Neuronal stem cell (in vitro differentiated cells): Measurements from ENCODE around the gene CD3D.

Source experiments
- DNase-seq: peaks from one replicate; pipeline ENCODE4 v3.0.0-alpha.2; 2013; ENCODE audit warnings: low spot score
- H2AFZ ChIP-seq: one replicate; pipeline ENCODE4 v1.6.1; 2013; ENCODE audit warnings: mild to moderate bottlenecking, low read length, inconsistent platforms
- H2AK5ac ChIP-seq: 2 replicates; pipeline ENCODE4 v1.6.1; 2013; ENCODE audit warnings: low read depth, mild to moderate bottlenecking, inconsistent platforms, low read length, moderate library complexity, mixed read lengths
- H2BK120ac ChIP-seq: 2 replicates; pipeline ENCODE4 v1.6.1; 2013; ENCODE audit warnings: low read depth, mild to moderate bottlenecking, inconsistent platforms, low read length, moderate library complexity, mixed read lengths
- H2BK12ac ChIP-seq: one replicate; pipeline ENCODE4 v1.6.1; 2013; ENCODE audit warnings: low read length, inconsistent platforms
- H2BK15ac ChIP-seq: 2 replicates; pipeline ENCODE4 v1.6.1; 2013; ENCODE audit warnings: mild to moderate bottlenecking, low read length, inconsistent platforms, mixed read lengths
- H2BK5ac ChIP-seq: one replicate; pipeline ENCODE4 v1.6.1; 2013; ENCODE audit warnings: inconsistent platforms, mild to moderate bottlenecking, low read length, moderate library complexity
- H3K14ac ChIP-seq: one replicate; pipeline ENCODE4 v1.6.1; 2013; ENCODE audit warnings: low read length, inconsistent platforms
- H3K18ac ChIP-seq: 2 replicates; pipeline ENCODE4 v1.6.1; 2013; ENCODE audit warnings: low read length, inconsistent platforms
- H3K23ac ChIP-seq: 2 replicates; pipeline ENCODE4 v1.6.1; 2013; ENCODE audit warnings: low read depth, mild to moderate bottlenecking, mixed read lengths, low read length, inconsistent platforms; ENCODE audit not compliant: poor library complexity
- H3K27ac ChIP-seq: replicated peaks from 3 replicates; pipeline ENCODE4 v1.5.1; 2013; ENCODE audit warnings: low read length, inconsistent platforms
- H3K27me3 ChIP-seq, 3 experiments: 2 replicates each; pipeline ENCODE4 v1.6.1; 2013; ENCODE audit warnings: low read length in 3 of 3, mild to moderate bottlenecking in 2 of 3, inconsistent platforms in 1 of 3, low read depth in 1 of 3, mixed read lengths in 1 of 3, moderate library complexity in 1 of 3; ENCODE audit not compliant: control insufficient read depth in 3 of 3, insufficient read depth in 3 of 3
- H3K36me3 ChIP-seq, 2 donors: replicated peaks in 1 of 2; 2 replicates each; pipeline ENCODE4 v1.6.1; 2013; ENCODE audit warnings: low read length in 2 of 2; ENCODE audit not compliant: control insufficient read depth in 2 of 2, insufficient read depth in 2 of 2
- H3K4ac ChIP-seq: 2 replicates; pipeline ENCODE4 v1.6.1; 2013; ENCODE audit warnings: inconsistent platforms, mild to moderate bottlenecking, low read length, moderate library complexity
- H3K4me1 ChIP-seq, 2 donors: 1 replicate in 1 of 2; 2 replicates in 1 of 2; pipeline ENCODE4 v1.6.1; 2013; ENCODE audit warnings: low read length in 2 of 2, low read depth in 1 of 2; ENCODE audit not compliant: control insufficient read depth in 2 of 2, insufficient read depth in 1 of 2
- H3K4me2 ChIP-seq: one replicate; pipeline ENCODE4 v1.6.1; 2013; ENCODE audit warnings: mild to moderate bottlenecking, low read length, inconsistent platforms; ENCODE audit not compliant: insufficient read depth, poor library complexity, severe bottlenecking
- H3K4me3 ChIP-seq, 2 donors: 2 replicates each; pipeline ENCODE4 v1.5.1; 2013; ENCODE audit warnings: low read length in 2 of 2, mild to moderate bottlenecking in 2 of 2, inconsistent platforms in 1 of 2, moderate library complexity in 1 of 2
- H3K79me1 ChIP-seq: one replicate; pipeline ENCODE4 v1.6.1; 2013; ENCODE audit warnings: low read depth, mild to moderate bottlenecking, inconsistent platforms, low read length, moderate library complexity
- H3K9ac ChIP-seq: one replicate; pipeline ENCODE4 v1.6.1; 2013; ENCODE audit warnings: mild to moderate bottlenecking, low read depth, low read length, inconsistent platforms; ENCODE audit not compliant: poor library complexity
- H3K9me3 ChIP-seq, 2 donors: replicated peaks in 1 of 2; 2 replicates each; pipeline versions ENCODE3 to v1.6.1; 2013; ENCODE audit warnings: low read length in 2 of 2, mild to moderate bottlenecking in 2 of 2, inconsistent platforms in 1 of 2, low read depth in 1 of 2, mixed read lengths in 1 of 2, moderate library complexity in 1 of 2; ENCODE audit not compliant: control insufficient read depth in 2 of 2, insufficient read depth in 1 of 2
- H4K8ac ChIP-seq: one replicate; pipeline ENCODE4 v1.6.1; 2013; ENCODE audit warnings: low read depth, mild to moderate bottlenecking, inconsistent platforms, low read length, moderate library complexity
- H4K91ac ChIP-seq: one replicate; pipeline ENCODE4 v1.6.1; 2013; ENCODE audit warnings: low read length, low read depth, mild to moderate bottlenecking, inconsistent platforms; ENCODE audit not compliant: poor library complexity
- WGBS, 2 donors: extraction: QIAGEN DNeasy Blood & Tissue Kit; methylation state at CpG; one replicate each; pipeline ENCODE4 v1.1.7; 2013; ENCODE audit warnings: missing lambda C conversion rate in 2 of 2, mixed read lengths in 1 of 2; ENCODE audit not compliant: insufficient read length in 2 of 2, insufficient replicate concordance in 1 of 2; ENCODE audit errors: extremely low coverage in 2 of 2; 5-methylcytosine and 5-hydroxymethylcytosine counted together

CD3D gene

GRCh38 chr11:118379497-118379896 is 37.0 kb upstream of the CD3D start:
- Histone ChIP-seq H3K27me3 (no peaks in the 10 kb centered on the region), H3K14ac (no peak overlapping the region), H3K18ac (no peak overlapping the region), H3K4me1 (no peaks in the 10 kb centered on the region), H4K8ac (no peak overlapping the region), H3K9me3 (no peaks in the 10 kb centered on the region), H3K23ac (no peak overlapping the region), H3K4me2 (no peak overlapping the region), H3K79me1 (no peaks in the 10 kb centered on the region), H2BK5ac (no peak overlapping the region), H4K91ac (no peak overlapping the region), H3K27ac (no peak overlapping the region), H2AK5ac (no peak overlapping the region), H2BK15ac (no peak overlapping the region), H2BK12ac (no peak overlapping the region), H3K36me3 (peaks cover 25 to 94% of the 10 kb centered on the region in 2 donors), H3K4ac (no peak overlapping the region), H2AFZ (no peak overlapping the region), H3K9ac (no peak overlapping the region), H3K4me3 (no peak overlapping the region), H2BK120ac (no peak overlapping the region)
- WGBS, 2 donors: no CpG with 5 or more reads among the region's 4 CpGs
- no peak for DNase-seq

DNA sequence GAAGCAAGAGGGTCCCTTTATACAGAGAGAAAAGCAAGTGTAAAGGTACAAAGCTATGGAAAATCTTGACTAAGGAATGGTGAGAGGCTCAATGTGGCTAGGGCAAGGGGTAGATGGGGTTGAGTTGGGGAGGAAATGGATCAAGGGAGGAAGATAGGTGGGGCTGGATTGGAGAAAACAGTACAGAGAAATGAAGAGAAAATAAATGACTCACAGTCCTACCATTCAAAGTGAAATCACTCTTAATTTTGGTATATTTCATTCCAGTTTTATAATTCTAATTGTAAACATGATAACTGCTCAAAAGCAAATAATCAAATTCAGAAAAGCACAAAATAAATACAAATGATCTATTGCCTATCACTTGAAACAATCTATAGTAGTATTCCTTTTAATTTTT is 33.5 kb upstream of the CD3D start:
- peaks cover 19 to 93% of the 10 kb centered on the region in 2 donors for H3K36me3 ChIP-seq
- H2BK5ac ChIP-seq: no peak overlapping the region
- no peak overlapping the region for H3K4ac ChIP-seq
- no peak overlapping the region for H3K4me2 ChIP-seq
- H3K14ac ChIP-seq: no peak overlapping the region
- H3K27ac ChIP-seq: no peak overlapping the region
- no peaks in the 10 kb centered on the region for H3K27me3 ChIP-seq
- H2AFZ ChIP-seq: no peak overlapping the region
- H2BK15ac ChIP-seq: no peak overlapping the region
- no peak overlapping the region for H4K8ac ChIP-seq
- no peak overlapping the region for H3K9ac ChIP-seq
- DNase-seq: no peak
- H3K79me1 ChIP-seq: no peaks in the 10 kb centered on the region
- no peak overlapping the region for H4K91ac ChIP-seq
- no peak overlapping the region for H3K4me3 ChIP-seq
- H2BK120ac ChIP-seq: no peak overlapping the region
- no peaks in the 10 kb centered on the region for H3K4me1 ChIP-seq
- H3K9me3 ChIP-seq: no peaks in the 10 kb centered on the region
- no peak overlapping the region for H2AK5ac ChIP-seq
- no peak overlapping the region for H2BK12ac ChIP-seq
- no peak overlapping the region for H3K18ac ChIP-seq
- H3K23ac ChIP-seq: no peak overlapping the region

DNA sequence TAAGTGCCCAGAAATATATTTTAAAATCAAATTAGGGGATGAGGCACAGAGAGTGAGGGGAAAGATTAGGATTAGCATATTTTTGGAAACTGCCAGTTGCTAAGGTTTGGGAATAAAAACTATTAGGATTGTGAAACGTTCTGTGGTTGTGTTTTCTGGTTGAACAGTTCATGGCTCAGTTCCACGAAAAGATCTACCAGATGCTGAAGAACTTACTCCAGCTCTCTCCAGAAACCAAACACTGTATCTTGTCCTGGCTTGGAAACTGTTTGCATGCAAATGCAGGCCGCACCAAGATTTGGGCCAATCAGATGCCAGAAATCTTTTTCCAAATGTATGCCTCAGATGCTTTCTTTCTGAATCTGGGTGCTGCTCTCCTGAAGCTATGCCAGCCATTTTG is 32.2 kb upstream of the CD3D start:
- no peak overlapping the region for H3K4me3 ChIP-seq
- H2AFZ ChIP-seq: no peak overlapping the region
- no peak for DNase-seq
- H3K27me3 ChIP-seq: no peaks in the 10 kb centered on the region
- no peak overlapping the region for H4K8ac ChIP-seq
- H3K9ac ChIP-seq: no peak overlapping the region
- no peaks in the 10 kb centered on the region for H3K79me1 ChIP-seq
- H3K23ac ChIP-seq: no peak overlapping the region
- H2BK120ac ChIP-seq: no peak overlapping the region
- H2BK12ac ChIP-seq: no peak overlapping the region
- no peak overlapping the region for H3K27ac ChIP-seq
- no peak overlapping the region for H3K18ac ChIP-seq
- no peak overlapping the region for H4K91ac ChIP-seq
- no peak overlapping the region for H2BK15ac ChIP-seq
- H3K4me2 ChIP-seq: no peak overlapping the region
- no peaks in the 10 kb centered on the region for H3K9me3 ChIP-seq
- no peak overlapping the region for H2BK5ac ChIP-seq
- H3K4me1 ChIP-seq: no peaks in the 10 kb centered on the region
- peaks cover 18 to 91% of the 10 kb centered on the region in 2 donors for H3K36me3 ChIP-seq
- H3K4ac ChIP-seq: no peak overlapping the region
- H3K14ac ChIP-seq: no peak overlapping the region
- no CpG with 5 or more reads among the region's 3 CpGs for WGBS, 2 donors
- H2AK5ac ChIP-seq: no peak overlapping the region

DNA sequence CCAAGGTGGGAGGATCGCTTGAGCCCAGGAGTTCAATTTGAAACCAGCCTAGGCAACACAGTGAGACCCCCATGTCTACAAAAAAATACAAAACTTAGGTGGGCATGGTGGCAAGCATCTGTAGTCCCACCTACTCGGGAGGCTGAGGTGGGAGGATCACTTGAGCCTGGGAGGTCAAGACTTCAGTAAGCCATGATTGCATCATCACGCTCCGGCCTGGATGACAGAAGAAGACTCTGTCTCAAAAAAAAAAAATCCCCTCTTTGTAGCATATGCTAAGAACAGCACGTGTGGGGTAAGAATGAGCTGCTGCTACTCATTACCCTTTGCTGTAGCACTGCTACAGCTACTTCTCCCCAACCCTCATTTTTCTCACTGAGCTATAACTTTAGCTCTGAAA is 31.4 kb upstream of the CD3D start:
- no peak overlapping the region for H3K18ac ChIP-seq
- H2BK12ac ChIP-seq: no peak overlapping the region
- H2AFZ ChIP-seq: no peak overlapping the region
- no peak overlapping the region for H2BK120ac ChIP-seq
- no peak overlapping the region for H3K4me3 ChIP-seq
- H3K23ac ChIP-seq: no peak overlapping the region
- peaks cover 17 to 91% of the 10 kb centered on the region in 2 donors for H3K36me3 ChIP-seq
- DNase-seq: no peak
- H4K8ac ChIP-seq: no peak overlapping the region
- H3K14ac ChIP-seq: no peak overlapping the region
- no peak overlapping the region for H3K9ac ChIP-seq
- no peak overlapping the region for H3K4ac ChIP-seq
- no peak overlapping the region for H2BK15ac ChIP-seq
- H3K9me3 ChIP-seq: no peaks in the 10 kb centered on the region
- H3K27ac ChIP-seq: no peak overlapping the region
- no peak overlapping the region for H2AK5ac ChIP-seq
- H3K79me1 ChIP-seq: no peaks in the 10 kb centered on the region
- no peaks in the 10 kb centered on the region for H3K4me1 ChIP-seq
- WGBS, 2 donors: no CpG with 5 or more reads among the region's 5 CpGs
- no peak overlapping the region for H3K4me2 ChIP-seq
- no peaks in the 10 kb centered on the region for H3K27me3 ChIP-seq
- no peak overlapping the region for H2BK5ac ChIP-seq
- H4K91ac ChIP-seq: no peak overlapping the region
